MCF 10A (cell line): ENCODE data around the gene PPT2. TPM values are rescaled to one million over a fixed set of nuclear protein-coding genes. Genes with fewer than 3 reads are reported as not detected.
"Not testable (repeated sequence)": the region's sequence is repeated elsewhere in the genome, so short reads cannot be mapped to it uniquely, and the experiment has no call there.

Experiments
- BruUV-seq: library from RNA; stranded (reverse); fragments of 400-500 nt; replicated peaks from 2 replicates; lab custom pipeline; 2021; lab: Mats Ljungman, UMichigan
- CTCF ChIA-PET: fragments of 300-600 bp; sonication (Branson Sonifier 250); formaldehyde crosslinking; extraction: SDS; loops from one replicate; lab custom pipeline; 2021; ENCODE audit warnings: antibody characterized with exemption, inconsistent platforms; lab: Yijun Ruan, JAX
- POLR2A ChIA-PET: fragments of 300-600, 350-650 bp; sonication (Branson Sonifier 250); formaldehyde crosslinking; extraction: SDS; loops from one replicate; lab custom pipeline; 2020; ENCODE audit warnings: antibody characterized with exemption, inconsistent platforms; lab: Yijun Ruan, JAX
- DNase-seq: peaks from one replicate; pipeline ENCODE4 v3.0.0-alpha.2; 2018; ENCODE audit not compliant: unreplicated experiment
- H3K27ac Mint-ChIP-seq: one replicate; pipeline ENCODE4 v1.8.0; 2022; ENCODE audit warnings: mild to moderate bottlenecking, low read depth, mixed read lengths; ENCODE audit not compliant: unreplicated experiment
- H3K27me3 Mint-ChIP-seq: one replicate; pipeline ENCODE4 v1.8.0; 2022; ENCODE audit warnings: mixed read lengths; ENCODE audit not compliant: insufficient read depth, unreplicated experiment
- H3K36me3 Mint-ChIP-seq: one replicate; pipeline ENCODE4 v1.8.0; 2022; ENCODE audit warnings: mild to moderate bottlenecking, moderate library complexity, mixed read lengths; ENCODE audit not compliant: insufficient read depth, unreplicated experiment
- H3K4me1 Mint-ChIP-seq: one replicate; pipeline ENCODE4 v1.8.0; 2022; ENCODE audit warnings: mixed read lengths; ENCODE audit not compliant: insufficient read depth, unreplicated experiment
- H3K4me3 Mint-ChIP-seq: one replicate; pipeline ENCODE4 v1.8.0; 2022; ENCODE audit warnings: mild to moderate bottlenecking, moderate library complexity, mixed read lengths; ENCODE audit not compliant: unreplicated experiment
- H3K9me3 Mint-ChIP-seq: one replicate; pipeline ENCODE4 v1.8.0; 2022; ENCODE audit warnings: mixed read lengths; ENCODE audit not compliant: unreplicated experiment
- intact Hi-C: fragments of 100-400 bp; cut with micrococcal nuclease; formaldehyde crosslinking; loops from 2 replicates; pipeline ENCODE4 v1.14.1; 2022
- total RNA-seq: library from RNA; stranded (reverse); gene quantifications from 2 replicates; pipeline ENCODE4 v1.2.3, GENCODE V29; 2022
- TF ChIP-seq, protein P1 (sequence below): fragments of 200-600 bp; IDR thresholded peaks from one replicate; pipeline ENCODE4 v1.8.0; 2022; ENCODE audit warnings: antibody characterized with exemption, mild to moderate bottlenecking; ENCODE audit not compliant: unreplicated experiment

PPT2 gene
- total RNA-seq, 1 experiment from 2014 or later, result 3.7 TPM

DNA sequence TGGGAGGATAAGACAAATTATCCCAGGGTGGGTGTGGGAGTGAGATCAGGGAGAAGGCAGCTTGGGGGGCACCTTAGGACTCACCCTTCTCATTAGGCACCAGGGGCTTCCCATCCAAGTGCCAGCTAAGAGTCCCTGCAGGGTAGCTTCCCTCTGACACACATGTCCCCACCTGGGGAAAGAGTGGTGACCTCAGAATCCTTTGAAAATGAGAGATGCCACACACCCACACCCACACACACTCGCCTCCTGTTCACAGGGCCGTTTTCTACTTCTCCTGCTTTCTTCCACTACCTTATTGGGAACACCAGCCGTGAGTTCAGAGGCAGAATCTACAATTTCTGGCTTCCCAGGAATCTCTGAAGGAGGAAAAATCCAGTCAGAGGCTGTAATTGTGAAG is 29.1 kb downstream of the PPT2 start:
- intact Hi-C loops, result no loop called here
- TF ChIP-seq, protein P1, sequence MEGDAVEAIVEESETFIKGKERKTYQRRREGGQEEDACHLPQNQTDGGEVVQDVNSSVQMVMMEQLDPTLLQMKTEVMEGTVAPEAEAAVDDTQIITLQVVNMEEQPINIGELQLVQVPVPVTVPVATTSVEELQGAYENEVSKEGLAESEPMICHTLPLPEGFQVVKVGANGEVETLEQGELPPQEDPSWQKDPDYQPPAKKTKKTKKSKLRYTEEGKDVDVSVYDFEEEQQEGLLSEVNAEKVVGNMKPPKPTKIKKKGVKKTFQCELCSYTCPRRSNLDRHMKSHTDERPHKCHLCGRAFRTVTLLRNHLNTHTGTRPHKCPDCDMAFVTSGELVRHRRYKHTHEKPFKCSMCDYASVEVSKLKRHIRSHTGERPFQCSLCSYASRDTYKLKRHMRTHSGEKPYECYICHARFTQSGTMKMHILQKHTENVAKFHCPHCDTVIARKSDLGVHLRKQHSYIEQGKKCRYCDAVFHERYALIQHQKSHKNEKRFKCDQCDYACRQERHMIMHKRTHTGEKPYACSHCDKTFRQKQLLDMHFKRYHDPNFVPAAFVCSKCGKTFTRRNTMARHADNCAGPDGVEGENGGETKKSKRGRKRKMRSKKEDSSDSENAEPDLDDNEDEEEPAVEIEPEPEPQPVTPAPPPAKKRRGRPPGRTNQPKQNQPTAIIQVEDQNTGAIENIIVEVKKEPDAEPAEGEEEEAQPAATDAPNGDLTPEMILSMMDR, result no peak
- POLR2A ChIA-PET, result interaction anchor here (0.8 to 0.9 kb wide), 2 partner anchors 8 to 54 kb away, joined by 3 read pairs; no protein-coding TSS in a partner anchor
- DNase-seq, result no peak
- peaks cover 78% of the 10 kb centered on the region for H3K36me3 Mint-ChIP-seq
- H3K4me3 Mint-ChIP-seq, result no peak overlapping the region
- H3K9me3 Mint-ChIP-seq, result no peaks in the 10 kb centered on the region
- BruUV-seq, result no TSS peak
- H3K27me3 Mint-ChIP-seq, result no peaks in the 10 kb centered on the region
- CTCF ChIA-PET, result interaction anchor here (0.7 kb wide), 1 partner anchor 10 kb away, joined by 3 read pairs; no protein-coding TSS in a partner anchor
- no peak overlapping the region for H3K27ac Mint-ChIP-seq
- peaks cover 41% of the 10 kb centered on the region for H3K4me1 Mint-ChIP-seq

- no TSS peak for BruUV-seq
- H3K36me3 Mint-ChIP-seq, result peaks cover 76% of the 10 kb centered on the region
- H3K27ac Mint-ChIP-seq, result no peak overlapping the region
Observed at GRCh38 chr6:32183483-32184083, 29.6 kb downstream of the PPT2 start.

DNA sequence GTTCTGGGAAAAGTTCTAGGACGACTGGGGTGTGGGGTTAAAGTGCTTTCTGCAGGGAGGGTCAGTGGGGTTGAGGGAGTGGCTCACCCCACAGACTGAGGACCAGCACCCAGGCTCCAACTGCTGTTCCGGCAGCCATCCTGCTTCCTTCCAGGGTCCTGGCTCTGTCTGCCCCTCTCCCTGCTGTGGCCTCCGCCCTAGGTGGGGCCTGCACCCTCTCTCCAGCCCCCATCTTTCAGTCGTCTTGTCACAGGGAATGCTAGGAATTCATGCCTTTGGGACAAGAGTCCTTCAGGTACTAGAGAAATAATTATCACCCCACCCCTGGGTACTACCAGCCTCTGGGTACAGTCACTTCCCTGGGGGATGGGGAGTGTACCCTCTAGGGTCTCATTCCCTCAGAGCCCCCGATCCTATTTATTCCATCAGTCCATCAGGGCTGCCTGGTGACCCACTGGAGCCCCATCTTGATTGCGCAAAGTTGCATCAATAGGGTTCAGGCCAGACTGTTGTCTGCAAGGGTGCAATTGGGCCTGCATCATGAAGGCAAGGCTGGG is 30.2 kb downstream of the PPT2 start, which contains the start of gene AGER:
TSS of gene AGER (minus strand) at position 170 of the 557 bp plus-strand sequence. CDS start at position 139, 31 bp downstream.
- TF ChIP-seq, protein P1, result no peak
- Mint-ChIP-seq H3K27me3 (no peaks in the 10 kb centered on the region), H3K27ac (no peak within 1 kb of the TSS), H3K9me3 (no peaks in the 10 kb centered on the region), H3K36me3 (peaks cover 70% of the 10 kb centered on the region), H3K4me3 (no peak within 1 kb of the TSS), H3K4me1 (peaks cover 41% of the 10 kb centered on the region)
- no peak for DNase-seq
- intact Hi-C loops, result no loop called here
- BruUV-seq, result no TSS peak
- POLR2A ChIA-PET, result no interaction called here
- CTCF ChIA-PET, result no interaction called here

More at GRCh38 chr6:32183483-32184083, 29.6 kb downstream of the PPT2 start:
- TF ChIP-seq, protein P1, result no peak
- Mint-ChIP-seq H3K4me3 (no peak overlapping the region), H3K27me3 (no peaks in the 10 kb centered on the region), H3K9me3 (no peaks in the 10 kb centered on the region), H3K4me1 (peaks cover 41% of the 10 kb centered on the region)
- intact Hi-C loops, result no loop called here
- no peak for DNase-seq
- CTCF ChIA-PET, result interaction anchor here (0.7 kb wide), 1 partner anchor 9 kb away, joined by 3 read pairs; no protein-coding TSS in a partner anchor
- POLR2A ChIA-PET, result no interaction called here

- CTCF ChIA-PET, H3K9me3 Mint-ChIP-seq, H3K27me3 Mint-ChIP-seq, intact Hi-C loops, H3K4me3 Mint-ChIP-seq, H3K27ac Mint-ChIP-seq, BruUV-seq: not testable (repeated sequence)
- DNase-seq, result peak; percentile 87
- POLR2A ChIA-PET, result interaction anchor here (0.6 to 2.9 kb wide), 2 partner anchors 8 to 1026 kb away, joined by 4 to 19 read pairs; partner anchors contain the start of gene RNF5
- peaks cover 29% of the 10 kb centered on the region for H3K4me1 Mint-ChIP-seq
- H3K36me3 Mint-ChIP-seq, result peaks cover 55% of the 10 kb centered on the region
Observed at GRCh38 chr6:32185681-32186131, 31.8 kb downstream of the PPT2 start.

DNA sequence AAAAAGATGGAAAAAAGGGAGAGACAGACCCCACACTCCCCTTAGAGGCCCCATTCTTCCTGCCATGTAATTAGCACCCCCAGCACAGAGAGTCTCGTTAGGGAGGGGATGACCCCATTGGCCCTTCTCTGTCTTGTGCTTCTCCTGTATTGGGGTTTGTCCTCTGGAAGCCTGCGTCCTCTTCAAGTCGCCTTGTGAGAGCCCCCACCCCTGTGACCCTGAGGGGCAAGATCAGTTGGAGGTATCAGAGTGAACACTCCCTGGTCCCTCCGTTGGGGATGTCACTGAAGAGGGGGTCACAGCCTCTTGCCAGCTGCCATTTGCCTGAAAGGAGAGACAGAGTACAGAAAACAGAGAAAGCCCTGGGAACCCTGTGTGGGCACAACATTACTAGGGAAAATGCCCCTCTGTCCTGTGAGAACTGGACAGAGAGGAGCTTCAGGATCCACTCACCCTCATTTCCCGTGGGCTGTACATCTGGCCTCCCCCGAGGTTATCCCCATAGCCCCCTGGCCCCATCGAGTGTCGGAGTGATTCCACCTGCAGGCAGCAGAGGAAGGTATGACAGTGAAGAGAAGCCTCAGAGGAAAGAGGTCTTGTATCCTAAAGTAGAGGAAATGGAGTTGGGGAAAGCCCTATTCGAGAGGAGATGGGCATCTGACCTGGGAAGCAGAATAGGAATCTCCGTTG is 32.4 kb downstream of the PPT2 start:
- DNase-seq, CTCF ChIA-PET, H3K27ac Mint-ChIP-seq, intact Hi-C loops, BruUV-seq, H3K27me3 Mint-ChIP-seq, H3K9me3 Mint-ChIP-seq, H3K4me3 Mint-ChIP-seq: not testable (repeated sequence)
- Mint-ChIP-seq H3K36me3 (peaks cover 52% of the 10 kb centered on the region), H3K4me1 (peaks cover 25% of the 10 kb centered on the region)
- POLR2A ChIA-PET, result interaction anchor here (0.6 to 2.9 kb wide), 4 partner anchors 9 to 1026 kb away, joined by 3 to 19 read pairs (median 6); partner anchors contain the start of gene RNF5
